HFFc6 (cell line): ENCODE measurements around the gene EDN2. TPM values are rescaled to one million over a fixed set of nuclear protein-coding genes. Genes with fewer than 3 reads are reported as not detected.

Experiments used
- DNase-seq: peaks from one replicate; pipeline ENCODE4 v3.0.0-alpha.2; 2018
- H3K27ac Mint-ChIP-seq: 2 replicates; pipeline ENCODE4 v1.8.0; 2020; ENCODE audit warnings: mild to moderate bottlenecking, mixed read lengths
- H3K27me3 Mint-ChIP-seq: 2 replicates; pipeline ENCODE4 v1.8.0; 2021; ENCODE audit warnings: mild to moderate bottlenecking, moderate library complexity, mixed read lengths; ENCODE audit not compliant: insufficient read depth
- H3K36me3 Mint-ChIP-seq: 2 replicates; pipeline ENCODE4 v1.8.0; 2021; ENCODE audit warnings: low read depth, mixed read lengths
- H3K4me1 Mint-ChIP-seq: 2 replicates; pipeline ENCODE4 v1.8.0; 2020; ENCODE audit warnings: low read depth, mixed read lengths
- H3K4me3 Mint-ChIP-seq: 2 replicates; pipeline ENCODE4 v1.8.0; 2020; ENCODE audit warnings: mild to moderate bottlenecking, moderate library complexity, mixed read lengths
- H3K9me3 Mint-ChIP-seq: 2 replicates; pipeline ENCODE4 v1.8.0; 2020; ENCODE audit warnings: mild to moderate bottlenecking, mixed read lengths
- CTCF ChIP-seq: fragments of 200-600 bp; sonication (generic); IDR thresholded peaks from 2 replicates; pipeline ENCODE4 v1.5.0; 2021; ENCODE audit warnings: antibody characterized with exemption, mild to moderate bottlenecking
- total RNA-seq, 6 experiments: library from RNA; stranded (reverse); fragmentation: NEBNext Ultra II Directional; extraction: Animal tissue kit (Norgen Biotek cat#: 25700); gene quantifications; 2 replicates in 1 of 6; 3 replicates in 5 of 6; pipeline ENCODE4 v1.2.3, GENCODE V29; 2021

Gene EDN2
- total RNA-seq, 6 experiments from 2014 or later = not detected

- Mint-ChIP-seq H3K4me3 (no peak overlapping the region), H3K9me3 (no peaks in the 10 kb centered on the region), H3K27ac (no peak overlapping the region), H3K27me3 (peaks cover 4% of the 10 kb centered on the region), H3K4me1 (peaks cover 33% of the 10 kb centered on the region), H3K36me3 (no peaks in the 10 kb centered on the region)
- TF ChIP-seq CTCF = no peak
- no peak for DNase-seq
Observed at GRCh38 chr1:41430582-41430981, 53.9 kb downstream of the EDN2 start.

GRCh38 chr1:41430069-41430468, 54.4 kb downstream of the EDN2 start:
- Mint-ChIP-seq H3K4me3 (no peak overlapping the region), H3K27me3 (peaks cover 4% of the 10 kb centered on the region), H3K36me3 (no peaks in the 10 kb centered on the region), H3K4me1 (peaks cover 28% of the 10 kb centered on the region), H3K27ac (no peak overlapping the region), H3K9me3 (no peaks in the 10 kb centered on the region)
- no peak for DNase-seq
- TF ChIP-seq CTCF = no peak

GRCh38 chr1:41429641-41430035, 54.8 kb downstream of the EDN2 start:
- no peaks in the 10 kb centered on the region for H3K9me3 Mint-ChIP-seq
- TF ChIP-seq CTCF = no peak
- peaks cover 4% of the 10 kb centered on the region for H3K27me3 Mint-ChIP-seq
- peaks cover 24% of the 10 kb centered on the region for H3K4me1 Mint-ChIP-seq
- no peak overlapping the region for H3K4me3 Mint-ChIP-seq
- no peak overlapping the region for H3K27ac Mint-ChIP-seq
- DNase-seq = no peak
- no peaks in the 10 kb centered on the region for H3K36me3 Mint-ChIP-seq

Other genes starting within 250 kb of the EDN2 start
- 10 to 100 TPM; 16.9 to 24.4 (median 21.7) TPM for gene SCMH1, start 242.4 kb downstream of the EDN2 start, total RNA-seq
- gene FOXO6, start 123.2 kb downstream of the EDN2 start, total RNA-seq = under 1 TPM in 2 of 6 experiments, not detected in 4; 0.07 to 0.08 TPM